Cardiac muscle cell (in vitro differentiated cells and primary cell): ENCODE data around the gene MCOLN1. TPM values are rescaled to one million over a fixed set of nuclear protein-coding genes. Genes with fewer than 3 reads are reported as not detected.

Experiments
- DNase-seq, 2 donors: peaks; one replicate each; pipeline versions ENCODE4 v3.0.0 to v3.0.0-alpha.2; 2010 to 2017; ENCODE audit warnings: low read depth in 1 of 2, low spot score in 1 of 2
- H3K27ac ChIP-seq: fragments of 200-600 bp; sonication (generic); 2 replicates; pipeline ENCODE4 v1.5.1; 2016
- H3K27me3 ChIP-seq: fragments of 200-600 bp; sonication (generic); 2 replicates; pipeline ENCODE4 v1.6.0; 2016; ENCODE audit warnings: control low read depth
- H3K36me3 ChIP-seq: fragments of 200-600 bp; sonication (generic); 2 replicates; pipeline ENCODE4 v1.5.1; 2016; ENCODE audit warnings: control low read depth
- H3K4me1 ChIP-seq: fragments of 200-600 bp; sonication (generic); 2 replicates; pipeline ENCODE4 v1.8.1; 2017; ENCODE audit warnings: low read depth, mild to moderate bottlenecking, mixed run types
- H3K4me3 ChIP-seq: fragments of 200-600 bp; sonication (generic); 2 replicates; pipeline ENCODE4 v1.5.1; 2016; ENCODE audit warnings: mild to moderate bottlenecking
- H3K9me3 ChIP-seq: fragments of 200-600 bp; sonication (generic); 2 replicates; pipeline ENCODE4 v1.5.1; 2017; ENCODE audit warnings: low read depth, mild to moderate bottlenecking, control low read depth
- CTCF ChIP-seq: IDR thresholded peaks from 2 replicates; pipeline ENCODE4 v1.5.1; 2012; ENCODE audit warnings: low read depth, mild to moderate bottlenecking, low read length
- polyA plus RNA-seq: library from polyadenylated mRNA; unstranded; fragments of >200 nt; fragmentation: Nextera tagmentation; extraction: Ambion mirVana; gene quantifications from 2 replicates; pipeline ENCODE4 v1.2.1, GENCODE V29; 2016
- total RNA-seq: library from RNA; depleted of rRNA; stranded (reverse); fragments of >200 nt; gene quantifications from 2 replicates; pipeline ENCODE4 v1.2.3, GENCODE V29; 2016

MCOLN1 gene
- total and polyA plus RNA-seq, 2 experiments from 2014 or later = 5.8 to 24.7 TPM

- H3K27me3 ChIP-seq = no peaks in the 10 kb centered on the region
- no peak for DNase-seq
- no peaks in the 10 kb centered on the region for H3K4me1 ChIP-seq
- no peaks in the 10 kb centered on the region for H3K9me3 ChIP-seq
- no peaks in the 10 kb centered on the region for H3K36me3 ChIP-seq
- H3K27ac ChIP-seq = no peak overlapping the region
- H3K4me3 ChIP-seq = no peak overlapping the region
- TF ChIP-seq CTCF = no peak
Measured at GRCh38 chr19:7550169-7550770, 27.8 kb downstream of the MCOLN1 start.

- Histone ChIP-seq H3K4me3 (peak overlapping the region; percentile 53), H3K27me3 (no peaks in the 10 kb centered on the region), H3K27ac (no peak overlapping the region), H3K4me1 (no peaks in the 10 kb centered on the region), H3K9me3 (no peaks in the 10 kb centered on the region), H3K36me3 (no peaks in the 10 kb centered on the region)
- TF ChIP-seq CTCF = no peak
- DNase-seq = peak; percentile 83 to 95
Measured at GRCh38 chr19:7550987-7551761, 28.8 kb downstream of the MCOLN1 start.

- Histone ChIP-seq H3K27me3 (no peaks in the 10 kb centered on the region), H3K4me3 (no peak overlapping the region), H3K27ac (no peak overlapping the region), H3K36me3 (no peaks in the 10 kb centered on the region), H3K4me1 (no peaks in the 10 kb centered on the region), H3K9me3 (no peaks in the 10 kb centered on the region)
- no peak for TF ChIP-seq CTCF
- no peak for DNase-seq
Measured at GRCh38 chr19:7552781-7553180, 30.4 kb downstream of the MCOLN1 start.

GRCh38 chr19:7554565-7554964 is 32.1 kb downstream of the MCOLN1 start:
- H3K4me3 ChIP-seq = no peak overlapping the region
- no peak overlapping the region for H3K27ac ChIP-seq
- no peak for TF ChIP-seq CTCF
- H3K9me3 ChIP-seq = no peaks in the 10 kb centered on the region
- H3K36me3 ChIP-seq = no peaks in the 10 kb centered on the region
- H3K27me3 ChIP-seq = no peaks in the 10 kb centered on the region
- H3K4me1 ChIP-seq = no peaks in the 10 kb centered on the region
- no peak for DNase-seq

GRCh38 chr19:7554990-7555864 is 32.8 kb downstream of the MCOLN1 start:
- no peak for TF ChIP-seq CTCF
- Histone ChIP-seq H3K27me3 (no peaks in the 10 kb centered on the region), H3K36me3 (no peaks in the 10 kb centered on the region), H3K9me3 (no peaks in the 10 kb centered on the region), H3K4me3 (no peak overlapping the region), H3K4me1 (no peaks in the 10 kb centered on the region), H3K27ac (no peak overlapping the region)
- peak in 1 of 2 donors; percentile 21 for DNase-seq
